ENCODE data around the gene SSBP3.

Gene SSBP3

GRCh38 chr1:54263601-54264226 lies 142.5 kb downstream of the SSBP3 start:
- Histone ChIP-seq H2AFZ (ENCODE audit: low read depth, low read length, severe bottlenecking) (no peak overlapping the region), H3K27ac (ENCODE audit: low read depth, low read length) (no peak overlapping the region), H3K9me2 (replicated peaks; ENCODE audit: insufficient read depth, low read length) (no peaks in the 10 kb centered on the region), H3F3A (ENCODE audit: insufficient read depth) (no peaks in the 10 kb centered on the region), H4K20me1 (ENCODE audit: low read depth, low read length) (no peaks in the 10 kb centered on the region), H3K36me3 (ENCODE audit: low read length) (no peaks in the 10 kb centered on the region), H3K4me3 (ENCODE audit: insufficient read depth, low read length, poor library complexity, severe bottlenecking) (no peak overlapping the region), H3K79me2 (ENCODE audit: insufficient read depth, low read length) (no peaks in the 10 kb centered on the region), H3K27me3 (ENCODE audit: low read length) (no peaks in the 10 kb centered on the region), H3K9ac (ENCODE audit: low read length) (no peak overlapping the region), H3K9me3 (ENCODE audit: insufficient read depth, low read length) (no peaks in the 10 kb centered on the region), H3K4me2 (ENCODE audit: low read depth, low read length, poor library complexity, severe bottlenecking) (no peak overlapping the region)
- no peak for TF ChIP-seq EZH2phosphoT487 (conservative IDR thresholded peaks at IDR 0.05; ENCODE audit: low read length)
- TF ChIP-seq CTCF (IDR thresholded peaks at IDR 0.05; ENCODE audit: insufficient read depth, low read length, poor library complexity, severe bottlenecking), result no peak

- no peak overlapping the region for H3K4me3 ChIP-seq (ENCODE audit: insufficient read depth, low read length, poor library complexity, severe bottlenecking)
- no peaks in the 10 kb centered on the region for H3K79me2 ChIP-seq (ENCODE audit: insufficient read depth, low read length)
- H3K4me2 ChIP-seq (ENCODE audit: low read depth, low read length, poor library complexity, severe bottlenecking), result no peak overlapping the region
- H3K9me3 ChIP-seq (ENCODE audit: insufficient read depth, low read length), result no peaks in the 10 kb centered on the region
- H3K27me3 ChIP-seq (ENCODE audit: low read length), result no peaks in the 10 kb centered on the region
- H3K27ac ChIP-seq (ENCODE audit: low read depth, low read length), result no peak overlapping the region
- H3K9ac ChIP-seq (ENCODE audit: low read length), result no peak overlapping the region
- no peaks in the 10 kb centered on the region for H3K9me2 ChIP-seq (replicated peaks; ENCODE audit: insufficient read depth, low read length)
- no peak for TF ChIP-seq EZH2phosphoT487 (conservative IDR thresholded peaks at IDR 0.05; ENCODE audit: low read length)
- TF ChIP-seq CTCF (IDR thresholded peaks at IDR 0.05; ENCODE audit: insufficient read depth, low read length, poor library complexity, severe bottlenecking), result no peak
- no peaks in the 10 kb centered on the region for H3F3A ChIP-seq (ENCODE audit: insufficient read depth)
- H2AFZ ChIP-seq (ENCODE audit: low read depth, low read length, severe bottlenecking), result no peak overlapping the region
- H4K20me1 ChIP-seq (ENCODE audit: low read depth, low read length), result no peaks in the 10 kb centered on the region
- no peaks in the 10 kb centered on the region for H3K36me3 ChIP-seq (ENCODE audit: low read length)
These were observed 143.9 kb downstream of the SSBP3 start for GRCh38 chr1:54262244-54262643.

- TF ChIP-seq CTCF (IDR thresholded peaks at IDR 0.05; ENCODE audit: insufficient read depth, low read length, poor library complexity, severe bottlenecking), result no peak
- TF ChIP-seq EZH2phosphoT487 (conservative IDR thresholded peaks at IDR 0.05; ENCODE audit: low read length), result no peak
- H3K9me2 ChIP-seq (replicated peaks; ENCODE audit: insufficient read depth, low read length), result no peaks in the 10 kb centered on the region
- no peaks in the 10 kb centered on the region for H3K36me3 ChIP-seq (ENCODE audit: low read length)
- H3K27ac ChIP-seq (ENCODE audit: low read depth, low read length), result no peak overlapping the region
- H4K20me1 ChIP-seq (ENCODE audit: low read depth, low read length), result no peaks in the 10 kb centered on the region
- no peaks in the 10 kb centered on the region for H3K9me3 ChIP-seq (ENCODE audit: insufficient read depth, low read length)
- no peaks in the 10 kb centered on the region for H3K27me3 ChIP-seq (ENCODE audit: low read length)
- no peak overlapping the region for H3K4me3 ChIP-seq (ENCODE audit: insufficient read depth, low read length, poor library complexity, severe bottlenecking)
- no peaks in the 10 kb centered on the region for H3K79me2 ChIP-seq (ENCODE audit: insufficient read depth, low read length)
- H2AFZ ChIP-seq (ENCODE audit: low read depth, low read length, severe bottlenecking), result no peak overlapping the region
- no peak overlapping the region for H3K9ac ChIP-seq (ENCODE audit: low read length)
- H3F3A ChIP-seq (ENCODE audit: insufficient read depth), result no peaks in the 10 kb centered on the region
- no peak overlapping the region for H3K4me2 ChIP-seq (ENCODE audit: low read depth, low read length, poor library complexity, severe bottlenecking)
These were observed 145.4 kb downstream of the SSBP3 start for GRCh38 chr1:54260810-54261209.
